Measurements from ENCODE around the gene CFAP74. TPM values are rescaled to one million over a fixed set of nuclear protein-coding genes. Genes with fewer than 3 reads are reported as not detected.

The CFAP74 gene
- total and polyA plus RNA-seq, 9 of the 15 experiments (the other 6 are each of a cell fraction or from before 2014, with no cell fraction given): 0.03 to 0.15 (median 0.05) TPM; not detected in 6

- no peak overlapping the region for H2AFZ ChIP-seq (ENCODE audit: low read depth, low read length)
- H3K79me2 ChIP-seq (ENCODE audit: control insufficient read depth, insufficient read depth, low read length): no peaks in the 10 kb centered on the region
- H3K9me3 ChIP-seq (replicated peaks; ENCODE audit: control insufficient read depth, insufficient read depth, low read depth, low read length): no peaks in the 10 kb centered on the region
- peaks cover 4 to 57% of the 10 kb centered on the region in 2 experiments; a peak in 4 of 5 replicates for H3K27me3 ChIP-seq (ENCODE audit: control insufficient read depth in 2 of 2, insufficient read depth in 2 of 2, low read length in 2 of 2)
- no peak overlapping the region for H3K4me2 ChIP-seq (ENCODE audit: insufficient read depth, low read length)
- 19% methylated on average over 15 of the region's 16 CpGs for WGBS (ENCODE audit: insufficient coverage, low coverage, missing lambda C conversion rate)
- no peak overlapping the region for H3K4me3 ChIP-seq
- no peak for ATAC-seq
- no peak overlapping the region for H3K9ac ChIP-seq (ENCODE audit: insufficient read depth in 1 of 2, low read depth in 2 of 2, low read length in 2 of 2)
- DNase-seq (ENCODE audit: extremely low read depth in 1 of 4, low spot score in 3 of 4): no peak
- H3K4me1 ChIP-seq (replicated peaks in 1 of 2; ENCODE audit: control insufficient read depth in 2 of 2, insufficient read depth in 2 of 2, low read length in 2 of 2): peaks cover 0 to 55% of the 10 kb centered on the region in 2 experiments; a peak in 2 of 5 replicates
- no peak for TF ChIP-seq DNMT1 (IDR thresholded peaks at IDR 0.05)
- no peak for TF ChIP-seq FOXP4 (CRISPR knock-in tag; IDR thresholded peaks at IDR 0.05; ENCODE audit: borderline replicate concordance)
- TF ChIP-seq SRF (CRISPR knock-in tag; IDR thresholded peaks at IDR 0.05): no peak
- TF ChIP-seq ZNF263 (CRISPR knock-in tag; IDR thresholded peaks at IDR 0.05; ENCODE audit: borderline replicate concordance): peak; percentile 11; the same call in 1 of the 2 replicates
- TF ChIP-seq ZKSCAN3 (CRISPR knock-in tag; IDR thresholded peaks at IDR 0.05): no peak
- no peak overlapping the region for H3K27ac ChIP-seq (ENCODE audit: extremely low read depth, low read depth, low read length)
- FAIRE-seq: no peak
- intact Hi-C loops (cut with micrococcal nuclease): no loop called here
- H3K9me1 ChIP-seq (ENCODE audit: control insufficient read depth, insufficient read depth, low read length): peaks cover 10% of the 10 kb centered on the region
- H3K36me3 ChIP-seq (ENCODE audit: control insufficient read depth, insufficient read depth, low read length): no peaks in the 10 kb centered on the region
- in situ Hi-C loops (cut with MboI): no loop called here
- 0 out of 2 replicates have a peak, but pooled peaks cover 3% of the 10 kb centered on the region for H4K20me1 ChIP-seq (replicated peaks; ENCODE audit: control insufficient read depth, insufficient read depth, low read length)
- POLR2A ChIA-PET: no interaction called here
- BruUV-seq (replicated peaks): no TSS peak
- CTCF ChIA-PET (ENCODE audit: low intra/inter-chr PET ratio): interaction anchor here (0.6 kb wide), 1 partner anchor 742 kb away, joined by 3 read pairs; no protein-coding TSS in a partner anchor
Measured at GRCh38 chr1:2052054-2052679, 48.6 kb upstream of the CFAP74 start.
